Measurements from ENCODE around the gene TACR2.

Gene TACR2

GRCh38 chr10:69374242-69374641, 42.5 kb downstream of the TACR2 start:
- DNase-seq (ENCODE audit: low read depth in 2 of 2): no peak

GRCh38 chr10:69372126-69372980, 44.4 kb downstream of the TACR2 start:
- no peak for DNase-seq (ENCODE audit: low read depth in 2 of 2)

- DNase-seq (ENCODE audit: low read depth in 2 of 2): no peak
These were observed 49.2 kb downstream of the TACR2 start for GRCh38 chr10:69367469-69367868.

GRCh38 chr10:69366738-69367137, 50.0 kb downstream of the TACR2 start:
- DNase-seq (ENCODE audit: low read depth in 2 of 2): no peak

GRCh38 chr10:69364232-69364940, 52.3 kb downstream of the TACR2 start:
- DNase-seq (ENCODE audit: low read depth in 2 of 2): no peak

GRCh38 chr10:69363666-69364065, 53.1 kb downstream of the TACR2 start:
- DNase-seq (ENCODE audit: low read depth in 2 of 2): no peak

GRCh38 chr10:69362471-69362954, 54.2 kb downstream of the TACR2 start:
- DNase-seq (ENCODE audit: low read depth in 2 of 2): no peak

- no peak for DNase-seq (ENCODE audit: low read depth in 2 of 2)
These were observed 55.5 kb downstream of the TACR2 start for GRCh38 chr10:69361303-69361614.

- DNase-seq (ENCODE audit: low read depth in 2 of 2): no peak
These were observed 56.0 kb downstream of the TACR2 start for GRCh38 chr10:69360485-69361302.

- no peak for DNase-seq (ENCODE audit: low read depth in 2 of 2)
These were observed 57.1 kb downstream of the TACR2 start for GRCh38 chr10:69359594-69359993.

GRCh38 chr10:69359148-69359547, 57.6 kb downstream of the TACR2 start:
- DNase-seq (ENCODE audit: low read depth in 2 of 2): no peak

GRCh38 chr10:69358148-69358795, 58.4 kb downstream of the TACR2 start:
- no peak for DNase-seq (ENCODE audit: low read depth in 2 of 2)

- DNase-seq (ENCODE audit: low read depth in 2 of 2): no peak
These were observed 60.5 kb downstream of the TACR2 start for GRCh38 chr10:69356187-69356586.

- no peak for DNase-seq (ENCODE audit: low read depth in 2 of 2)
These were observed 62.6 kb downstream of the TACR2 start for GRCh38 chr10:69353977-69354635.

Data from stimulated activated CD8-positive, alpha-beta memory T cell treated with anti-CD3 and anti-CD28 coated beads, Interleukin-15, amount 100 ng/mL, for 4 hours (primary cell).